ENCODE data around the gene RHBG. TPM values are rescaled to one million over a fixed set of nuclear protein-coding genes. Genes with fewer than 3 reads are reported as not detected.
A peak's percentile ranks its signal among the peaks of the same experiment; 100 is the strongest.
"Not testable (repeated sequence)": the region's sequence is repeated elsewhere in the genome, so short reads cannot be mapped to it uniquely, and the experiment has no call there.

Gene RHBG
- total RNA-seq, 1 donor from 2014 or later: not detected

GRCh38 chr1:156344409-156344808 is 24.6 kb upstream of the RHBG start:
- Mint-ChIP-seq H3K27me3 (ENCODE audit: unreplicated experiment) (peaks cover 3% of the 10 kb centered on the region), H3K27ac (ENCODE audit: unreplicated experiment) (peak overlapping the region; percentile 41)

GRCh38 chr1:156346035-156346434 is 23.0 kb upstream of the RHBG start:
- H3K4me3 Mint-ChIP-seq (ENCODE audit: unreplicated experiment); H3K9me3 Mint-ChIP-seq (ENCODE audit: unreplicated experiment); DNase-seq; H3K27ac Mint-ChIP-seq (ENCODE audit: unreplicated experiment); H3K27me3 Mint-ChIP-seq (ENCODE audit: unreplicated experiment); H3K36me3 Mint-ChIP-seq (ENCODE audit: unreplicated experiment): not testable (repeated sequence)
- H3K4me1 Mint-ChIP-seq (ENCODE audit: low read depth, unreplicated experiment): peaks cover 36% of the 10 kb centered on the region

More at GRCh38 chr1:156344409-156344808, 24.6 kb upstream of the RHBG start:
- Mint-ChIP-seq H3K9me3 (ENCODE audit: unreplicated experiment) (peaks cover 2% of the 10 kb centered on the region), H3K4me3 (ENCODE audit: unreplicated experiment) (peak overlapping the region; percentile 36), H3K4me1 (ENCODE audit: low read depth, unreplicated experiment) (peaks cover 36% of the 10 kb centered on the region), H3K36me3 (ENCODE audit: unreplicated experiment) (no peaks in the 10 kb centered on the region)
- TF ChIP-seq, protein P1, sequence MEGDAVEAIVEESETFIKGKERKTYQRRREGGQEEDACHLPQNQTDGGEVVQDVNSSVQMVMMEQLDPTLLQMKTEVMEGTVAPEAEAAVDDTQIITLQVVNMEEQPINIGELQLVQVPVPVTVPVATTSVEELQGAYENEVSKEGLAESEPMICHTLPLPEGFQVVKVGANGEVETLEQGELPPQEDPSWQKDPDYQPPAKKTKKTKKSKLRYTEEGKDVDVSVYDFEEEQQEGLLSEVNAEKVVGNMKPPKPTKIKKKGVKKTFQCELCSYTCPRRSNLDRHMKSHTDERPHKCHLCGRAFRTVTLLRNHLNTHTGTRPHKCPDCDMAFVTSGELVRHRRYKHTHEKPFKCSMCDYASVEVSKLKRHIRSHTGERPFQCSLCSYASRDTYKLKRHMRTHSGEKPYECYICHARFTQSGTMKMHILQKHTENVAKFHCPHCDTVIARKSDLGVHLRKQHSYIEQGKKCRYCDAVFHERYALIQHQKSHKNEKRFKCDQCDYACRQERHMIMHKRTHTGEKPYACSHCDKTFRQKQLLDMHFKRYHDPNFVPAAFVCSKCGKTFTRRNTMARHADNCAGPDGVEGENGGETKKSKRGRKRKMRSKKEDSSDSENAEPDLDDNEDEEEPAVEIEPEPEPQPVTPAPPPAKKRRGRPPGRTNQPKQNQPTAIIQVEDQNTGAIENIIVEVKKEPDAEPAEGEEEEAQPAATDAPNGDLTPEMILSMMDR (IDR thresholded peaks at IDR 0.05; ENCODE audit: partially characterized antibody, unreplicated experiment): no peak
- no peak for DNase-seq

- DNase-seq: no peak
Measured at GRCh38 chr1:156346636-156347035, 22.4 kb upstream of the RHBG start.

DNA sequence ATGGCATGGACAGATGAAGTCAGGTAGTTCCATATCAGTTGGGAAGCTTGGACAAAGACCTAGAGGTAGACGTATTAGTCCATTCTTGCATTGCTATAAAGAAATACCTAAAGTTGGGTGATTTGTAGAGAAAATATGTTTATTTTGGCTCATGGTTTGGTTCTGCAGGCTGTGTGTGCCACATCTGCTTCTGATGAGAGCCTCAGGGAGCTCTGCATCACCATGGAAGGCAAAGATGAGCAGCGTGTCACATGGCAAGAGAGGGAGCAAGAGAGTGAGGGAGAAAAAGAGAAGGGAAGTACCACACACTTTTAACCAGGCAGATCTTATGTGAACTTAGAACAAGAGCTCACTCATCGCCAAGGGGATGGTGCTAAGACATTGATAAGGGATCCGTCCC is 21.7 kb upstream of the RHBG start:
- Mint-ChIP-seq H3K4me1 (ENCODE audit: low read depth, unreplicated experiment) (peaks cover 32% of the 10 kb centered on the region), H3K27ac (ENCODE audit: unreplicated experiment) (peak overlapping the region; percentile 0), H3K4me3 (ENCODE audit: unreplicated experiment) (no peak overlapping the region), H3K27me3 (ENCODE audit: unreplicated experiment) (peaks cover 3% of the 10 kb centered on the region), H3K9me3 (ENCODE audit: unreplicated experiment) (peaks cover 2% of the 10 kb centered on the region), H3K36me3 (ENCODE audit: unreplicated experiment) (no peaks in the 10 kb centered on the region)
- TF ChIP-seq, protein P1 (IDR thresholded peaks at IDR 0.05; ENCODE audit: partially characterized antibody, unreplicated experiment): no peak
- no peak for DNase-seq

More at GRCh38 chr1:156346636-156347035, 22.4 kb upstream of the RHBG start:
- TF ChIP-seq, protein P1 (IDR thresholded peaks at IDR 0.05; ENCODE audit: partially characterized antibody, unreplicated experiment): no peak
- Mint-ChIP-seq H3K27me3 (ENCODE audit: unreplicated experiment) (peaks cover 3% of the 10 kb centered on the region), H3K27ac (ENCODE audit: unreplicated experiment) (no peak overlapping the region), H3K4me1 (ENCODE audit: low read depth, unreplicated experiment) (peaks cover 36% of the 10 kb centered on the region), H3K4me3 (ENCODE audit: unreplicated experiment) (no peak overlapping the region), H3K9me3 (ENCODE audit: unreplicated experiment) (peaks cover 2% of the 10 kb centered on the region), H3K36me3 (ENCODE audit: unreplicated experiment) (no peaks in the 10 kb centered on the region)

DNA sequence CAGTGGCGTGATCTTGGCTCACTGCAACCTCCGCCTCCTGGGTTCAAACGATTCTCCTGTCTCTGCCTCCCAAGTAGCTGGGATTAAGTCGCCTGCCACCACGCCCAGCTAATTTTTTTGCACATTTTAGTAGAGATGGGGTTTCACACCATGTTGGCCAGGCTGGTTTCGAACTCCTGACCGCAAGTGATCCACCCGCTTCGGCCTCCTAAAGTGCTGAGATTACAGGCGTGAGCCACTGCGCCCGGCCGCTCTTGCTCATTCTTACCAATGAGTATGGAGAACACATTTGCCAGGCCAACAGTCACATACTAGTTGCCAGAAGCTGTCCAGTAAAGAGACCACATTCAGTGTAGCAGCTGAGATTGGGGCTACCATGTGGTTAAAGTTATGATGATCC is 16.5 kb upstream of the RHBG start:
- H3K36me3 Mint-ChIP-seq (ENCODE audit: unreplicated experiment); H3K9me3 Mint-ChIP-seq (ENCODE audit: unreplicated experiment); H3K27me3 Mint-ChIP-seq (ENCODE audit: unreplicated experiment): not testable (repeated sequence)

GRCh38 chr1:156356262-156356874 is 12.6 kb upstream of the RHBG start:
- no peak overlapping the region for H3K27ac Mint-ChIP-seq (ENCODE audit: unreplicated experiment)
- H3K9me3 Mint-ChIP-seq (ENCODE audit: unreplicated experiment): peaks cover 10% of the 10 kb centered on the region
- TF ChIP-seq, protein P1 (IDR thresholded peaks at IDR 0.05; ENCODE audit: partially characterized antibody, unreplicated experiment): no peak
- H3K4me3 Mint-ChIP-seq (ENCODE audit: unreplicated experiment): peak overlapping the region; percentile 21
- H3K4me1 Mint-ChIP-seq (ENCODE audit: low read depth, unreplicated experiment): no peaks in the 10 kb centered on the region
- no peaks in the 10 kb centered on the region for H3K36me3 Mint-ChIP-seq (ENCODE audit: unreplicated experiment)
- no peak for DNase-seq
- H3K27me3 Mint-ChIP-seq (ENCODE audit: unreplicated experiment): peaks cover 2% of the 10 kb centered on the region

More for the DNA sequence above, 16.5 kb upstream of the RHBG start:
- DNase-seq; H3K4me1 Mint-ChIP-seq (ENCODE audit: low read depth, unreplicated experiment); H3K27ac Mint-ChIP-seq (ENCODE audit: unreplicated experiment); H3K4me3 Mint-ChIP-seq (ENCODE audit: unreplicated experiment): not testable (repeated sequence)

Measured in glutamatergic neuron (in vitro differentiated cells).